CD4-positive, alpha-beta T cell treated with Interleukin-6 for 4 hours (primary cell): ENCODE data around the gene SLC46A2.

Experiments used
- DNase-seq: peaks from one replicate; pipeline ENCODE4 v3.0.0-alpha.2; 2020; ENCODE audit warnings: mixed read lengths

SLC46A2 gene, protein sequence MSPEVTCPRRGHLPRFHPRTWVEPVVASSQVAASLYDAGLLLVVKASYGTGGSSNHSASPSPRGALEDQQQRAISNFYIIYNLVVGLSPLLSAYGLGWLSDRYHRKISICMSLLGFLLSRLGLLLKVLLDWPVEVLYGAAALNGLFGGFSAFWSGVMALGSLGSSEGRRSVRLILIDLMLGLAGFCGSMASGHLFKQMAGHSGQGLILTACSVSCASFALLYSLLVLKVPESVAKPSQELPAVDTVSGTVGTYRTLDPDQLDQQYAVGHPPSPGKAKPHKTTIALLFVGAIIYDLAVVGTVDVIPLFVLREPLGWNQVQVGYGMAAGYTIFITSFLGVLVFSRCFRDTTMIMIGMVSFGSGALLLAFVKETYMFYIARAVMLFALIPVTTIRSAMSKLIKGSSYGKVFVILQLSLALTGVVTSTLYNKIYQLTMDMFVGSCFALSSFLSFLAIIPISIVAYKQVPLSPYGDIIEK

DNA sequence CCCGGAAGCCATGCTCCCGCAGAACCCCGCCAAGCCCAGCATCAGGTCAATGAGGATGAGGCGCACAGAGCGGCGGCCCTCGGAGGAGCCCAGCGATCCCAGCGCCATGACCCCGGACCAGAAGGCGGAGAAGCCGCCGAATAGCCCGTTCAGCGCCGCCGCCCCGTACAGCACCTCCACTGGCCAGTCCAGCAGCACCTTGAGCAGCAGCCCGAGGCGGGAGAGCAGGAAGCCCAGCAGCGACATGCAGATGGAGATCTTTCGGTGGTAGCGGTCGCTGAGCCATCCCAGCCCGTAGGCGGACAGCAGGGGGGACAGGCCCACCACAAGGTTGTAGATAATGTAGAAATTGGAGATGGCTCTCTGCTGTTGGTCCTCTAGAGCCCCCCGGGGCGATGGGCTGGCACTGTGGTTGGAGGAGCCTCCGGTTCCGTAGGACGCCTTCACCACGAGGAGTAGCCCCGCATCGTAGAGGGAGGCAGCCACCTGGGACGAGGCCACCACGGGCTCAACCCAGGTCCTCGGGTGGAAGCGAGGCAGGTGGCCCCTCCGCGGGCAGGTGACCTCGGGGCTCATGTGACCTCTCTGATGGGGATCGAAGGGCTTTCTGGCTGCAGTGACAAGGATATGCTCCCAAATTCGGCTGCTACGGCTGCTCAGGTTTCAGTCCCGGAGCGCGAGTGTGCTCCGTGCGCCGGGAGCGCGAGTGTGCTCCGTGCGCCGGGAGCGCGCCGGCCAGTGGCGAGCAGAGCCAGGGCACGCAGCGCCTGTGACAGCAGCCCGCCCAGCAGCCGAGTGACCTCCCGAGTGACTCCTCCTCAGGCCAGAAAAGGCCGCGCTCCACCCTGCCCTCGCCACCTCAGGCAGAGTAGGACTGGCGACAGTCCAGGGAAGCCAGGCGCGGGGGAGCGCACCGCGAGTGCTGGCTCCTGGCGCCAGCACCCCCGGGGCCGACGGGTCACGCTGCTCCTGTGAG lies at the start of gene SLC46A2:
TSS of gene SLC46A2 (minus strand) at position 771 of the 976 bp plus-strand sequence. CDS start at position 576, 195 bp downstream.
- no peak for DNase-seq

DNA sequence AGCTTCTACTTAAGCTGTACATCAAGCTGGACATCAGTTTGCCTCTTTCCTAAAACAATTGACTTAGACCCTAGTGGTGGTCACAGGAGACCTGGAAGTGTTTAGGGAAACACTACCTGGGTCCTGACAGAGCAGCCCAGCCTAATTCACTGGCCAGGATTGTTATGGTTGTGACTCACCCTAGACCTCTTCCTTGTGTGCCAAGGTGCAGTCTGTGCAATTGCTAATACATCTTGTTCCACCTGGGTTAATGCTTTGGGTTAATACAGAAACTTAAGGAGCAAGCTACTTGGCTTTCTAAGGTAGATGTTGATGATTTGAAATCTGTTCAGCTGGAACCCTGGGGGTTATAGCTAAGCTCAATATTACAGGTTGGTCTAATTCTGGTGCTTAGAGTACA lies 48.7 kb upstream of the SLC46A2 start:
- no peak for DNase-seq

DNA sequence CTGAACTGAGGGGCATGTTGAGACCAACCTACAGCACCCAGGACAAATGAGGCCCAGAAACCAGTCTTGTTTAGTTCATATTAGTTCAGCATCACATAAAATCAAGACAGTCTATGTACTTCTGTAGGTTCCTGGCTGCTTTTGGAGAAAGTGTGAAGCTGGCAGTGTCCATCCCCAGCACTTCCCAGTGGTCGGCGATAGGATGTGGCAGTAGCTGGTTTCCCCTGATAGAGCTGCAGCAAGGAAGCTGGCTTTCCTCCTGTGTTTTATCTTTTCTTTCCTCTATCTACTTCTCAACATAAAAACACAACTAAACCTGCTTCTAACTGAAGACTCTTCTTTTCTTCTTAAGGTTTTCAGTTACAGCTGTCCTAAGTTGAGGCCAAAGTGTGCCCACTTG lies 43.0 kb upstream of the SLC46A2 start:
- no peak for DNase-seq

DNA sequence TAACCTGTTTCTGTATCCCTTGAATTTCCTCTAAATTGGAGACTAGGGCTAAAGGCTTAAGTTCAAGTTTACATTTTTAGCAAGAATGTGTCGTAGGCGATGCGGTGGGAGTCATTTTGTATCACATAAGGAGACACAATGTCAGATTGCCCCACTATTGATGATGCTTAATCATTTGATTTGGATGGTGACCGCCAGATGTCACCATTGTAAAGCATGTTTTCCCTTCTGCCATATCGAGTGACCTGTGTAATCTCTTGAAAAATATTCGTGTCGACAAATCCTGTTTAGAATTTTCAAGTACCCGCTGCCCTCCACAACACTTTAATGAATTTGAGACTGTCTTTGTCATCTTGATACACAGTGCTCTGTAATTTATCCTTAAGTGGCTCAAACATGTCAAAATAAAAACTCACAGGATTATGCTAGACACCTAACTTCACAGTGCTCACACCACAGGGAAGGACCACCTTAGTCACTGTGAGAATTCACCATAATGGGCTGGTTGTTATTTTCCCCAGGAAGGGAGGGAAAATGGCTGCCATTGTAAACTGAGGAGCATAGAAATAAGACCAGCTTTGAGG lies 34.5 kb upstream of the SLC46A2 start:
- DNase-seq = no peak

DNA sequence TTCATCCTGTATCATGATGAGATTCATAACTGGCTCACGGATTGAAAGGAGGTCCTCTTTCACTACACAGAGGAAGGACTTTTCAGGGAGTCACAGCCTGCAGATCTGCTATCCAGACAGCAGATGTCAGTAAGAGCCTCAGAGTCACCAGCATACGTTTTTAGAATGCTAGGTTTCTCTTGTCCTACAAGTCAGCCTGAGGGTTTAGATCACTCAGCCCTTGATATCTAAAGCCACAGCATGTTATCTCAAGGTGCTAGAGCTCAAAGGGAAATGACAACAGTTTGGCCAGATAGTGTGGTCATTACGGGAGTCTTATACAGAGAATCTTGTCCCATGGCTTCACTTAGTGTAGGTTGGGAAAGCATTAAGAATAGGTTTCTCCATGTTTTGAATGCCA lies 30.9 kb upstream of the SLC46A2 start:
- no peak for DNase-seq

DNA sequence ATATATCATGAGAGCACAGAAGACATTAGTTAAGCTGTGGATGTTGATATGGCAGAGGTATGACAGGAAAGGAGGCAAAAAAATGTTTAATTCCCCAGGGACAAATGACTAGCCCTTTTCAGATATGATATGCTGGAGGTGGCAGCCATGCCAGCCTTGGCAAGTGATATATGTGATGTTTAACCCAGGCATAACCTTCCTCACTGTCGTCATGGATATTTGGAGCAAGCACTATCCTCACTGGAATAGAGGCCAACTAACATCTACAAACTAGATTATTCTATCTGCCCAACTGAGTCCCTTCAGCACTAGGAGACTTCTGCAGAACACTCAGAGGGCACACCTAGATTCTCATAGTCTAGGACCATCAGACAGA lies 27.3 kb upstream of the SLC46A2 start:
- no peak for DNase-seq

DNA sequence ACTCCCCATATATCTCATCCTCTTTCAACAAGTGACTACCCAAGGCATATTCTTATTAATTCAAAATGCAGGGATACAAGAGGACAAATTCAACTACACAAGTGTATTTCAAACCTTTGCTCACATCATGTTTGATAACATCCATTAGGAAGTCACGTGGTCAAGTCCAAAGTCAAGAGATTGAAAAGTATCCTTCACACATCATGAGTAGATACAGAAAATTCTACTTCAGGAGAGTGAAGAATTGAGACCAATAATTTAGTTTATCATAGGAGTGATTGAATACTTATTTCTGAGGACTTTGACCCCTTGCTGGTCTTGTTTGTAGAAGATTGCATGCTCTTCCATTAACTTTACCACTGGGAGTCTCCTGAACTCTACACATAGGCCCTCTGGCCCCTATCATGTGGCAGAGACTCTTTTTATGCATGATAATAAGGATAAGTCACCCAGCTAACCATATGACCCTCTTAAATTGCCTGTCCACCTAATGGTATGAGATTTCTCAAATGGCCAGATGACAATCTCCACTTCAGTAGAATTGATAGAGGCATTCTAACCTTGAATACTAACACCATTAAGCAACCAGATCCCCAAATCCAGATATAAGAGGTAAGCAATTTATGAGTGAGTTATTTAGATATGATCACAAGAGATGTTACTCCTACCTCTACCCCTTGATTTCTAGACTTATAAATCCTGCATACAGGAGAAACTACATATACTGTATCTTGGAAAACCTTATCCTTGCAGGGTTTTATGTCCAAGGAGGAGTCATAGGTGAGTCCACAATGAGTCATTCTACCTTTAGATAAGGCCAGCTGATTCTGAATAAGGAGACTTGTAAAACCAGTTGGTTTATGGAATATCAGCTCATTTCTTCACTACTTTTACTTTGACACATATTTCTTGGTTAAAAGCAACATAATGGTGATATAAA lies 26.6 kb upstream of the SLC46A2 start:
- no peak for DNase-seq

DNA sequence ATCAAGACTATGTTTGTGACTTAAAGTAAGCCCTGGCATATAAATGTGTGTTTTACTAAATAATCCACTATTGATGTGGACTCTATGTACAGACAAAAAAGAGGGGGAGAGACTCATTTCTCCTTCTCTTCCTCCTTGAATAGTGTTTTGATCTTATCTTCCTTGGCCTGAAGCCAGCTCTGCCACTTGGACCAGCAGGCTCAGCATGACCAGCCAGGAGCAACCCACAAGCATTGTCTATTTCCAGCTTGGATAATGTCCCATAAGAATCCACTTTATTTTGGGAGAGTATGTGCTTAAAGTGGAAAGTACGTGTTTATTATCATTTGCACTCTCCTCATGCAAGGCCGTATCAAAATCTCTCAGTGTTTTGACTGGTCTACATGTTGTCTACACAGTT lies 23.8 kb upstream of the SLC46A2 start:
- DNase-seq = no peak

DNA sequence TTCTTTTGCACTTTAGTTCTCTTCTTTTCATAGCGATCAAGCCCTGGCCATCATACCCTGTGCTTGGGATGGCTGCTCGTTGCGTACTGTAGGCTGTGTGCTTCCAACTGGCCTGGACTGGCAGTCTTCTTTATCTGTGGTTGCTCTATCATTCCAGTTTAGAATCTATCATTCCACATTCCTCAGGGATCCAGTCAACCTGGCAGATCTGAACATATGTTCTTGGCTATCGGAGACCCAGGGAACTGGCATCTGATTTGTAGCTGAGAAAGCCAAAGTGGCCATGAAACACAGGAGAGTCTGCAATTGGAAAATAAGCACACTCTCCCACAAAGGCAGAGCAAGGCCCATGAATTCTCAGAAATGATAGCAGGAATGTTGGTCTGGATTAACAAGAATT lies 22.6 kb upstream of the SLC46A2 start:
- no peak for DNase-seq

DNA sequence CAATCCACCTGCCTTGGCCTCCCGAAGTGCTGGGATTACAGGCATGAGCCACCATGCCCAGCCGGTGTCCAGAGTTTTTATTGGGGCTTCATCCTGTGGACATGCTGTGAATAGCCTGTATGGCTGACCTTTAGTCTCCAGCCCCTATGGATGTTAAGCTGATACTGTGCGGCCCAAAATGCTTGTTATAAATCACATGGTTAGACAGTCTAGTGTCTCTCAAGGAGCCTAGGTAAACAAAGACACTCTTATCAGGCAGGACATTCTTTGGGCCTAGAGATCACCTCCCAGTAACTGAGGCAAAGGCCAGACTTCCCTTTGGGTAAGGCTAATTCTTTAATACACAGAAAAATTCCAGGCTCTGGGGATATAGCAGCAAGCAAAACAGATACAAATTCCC lies 22.0 kb upstream of the SLC46A2 start:
- DNase-seq = no peak

DNA sequence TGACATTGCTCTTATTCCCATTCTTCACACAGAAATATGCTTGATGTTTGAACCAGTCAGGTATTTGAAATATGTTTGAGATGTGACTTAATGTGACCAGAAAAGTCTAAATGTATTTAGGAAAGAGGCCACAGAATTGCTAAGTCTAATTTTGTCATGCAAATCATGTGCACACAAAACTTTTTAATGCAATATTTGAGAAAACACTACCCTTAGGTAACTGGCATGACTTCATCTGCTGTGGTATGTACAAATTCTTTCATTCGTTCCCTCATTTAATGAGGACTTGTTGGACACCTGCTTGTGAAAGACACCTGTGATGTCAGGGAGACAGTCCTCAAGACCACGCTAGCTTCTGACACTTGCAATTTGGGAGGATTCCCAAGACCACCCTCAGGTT lies 21.1 kb upstream of the SLC46A2 start:
- no peak for DNase-seq

DNA sequence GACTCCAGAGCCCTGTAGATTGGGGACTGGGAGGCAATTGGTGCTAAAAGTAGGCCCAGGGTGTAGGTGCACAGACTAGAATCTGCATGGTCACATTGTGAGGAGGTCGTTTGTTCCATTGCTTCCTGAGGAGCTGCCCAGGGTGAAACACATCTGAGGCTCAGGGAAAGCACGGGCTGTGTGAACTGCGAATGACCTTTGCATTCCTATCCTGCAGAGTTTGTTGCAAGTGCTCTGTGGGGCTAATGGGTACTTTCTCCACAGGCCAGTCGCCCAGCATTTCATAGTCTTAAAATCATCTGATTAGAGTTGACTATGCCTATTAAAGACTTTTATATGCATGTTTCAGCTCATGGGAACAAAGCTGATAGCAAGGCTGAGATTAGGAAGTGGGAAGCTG lies 14.4 kb upstream of the SLC46A2 start:
- DNase-seq = no peak

DNA sequence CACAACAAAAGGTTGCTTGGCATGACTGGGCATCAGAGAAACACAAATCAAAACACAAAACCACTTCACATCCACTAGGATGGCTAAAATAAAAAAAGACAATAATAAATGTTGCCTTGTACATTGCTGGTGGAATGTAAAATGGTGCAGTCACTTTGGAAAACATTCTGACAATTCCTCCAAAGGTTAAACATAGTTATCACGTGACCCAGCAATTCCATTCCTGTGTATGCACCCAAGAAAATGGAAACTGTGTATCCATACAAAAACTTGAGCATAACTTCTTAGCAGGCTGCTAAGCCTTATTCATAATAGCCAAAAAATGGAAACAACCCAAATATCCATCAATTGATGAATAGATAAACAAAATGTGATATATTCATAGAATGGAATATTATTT lies 10.2 kb upstream of the SLC46A2 start:
- DNase-seq = no peak

DNA sequence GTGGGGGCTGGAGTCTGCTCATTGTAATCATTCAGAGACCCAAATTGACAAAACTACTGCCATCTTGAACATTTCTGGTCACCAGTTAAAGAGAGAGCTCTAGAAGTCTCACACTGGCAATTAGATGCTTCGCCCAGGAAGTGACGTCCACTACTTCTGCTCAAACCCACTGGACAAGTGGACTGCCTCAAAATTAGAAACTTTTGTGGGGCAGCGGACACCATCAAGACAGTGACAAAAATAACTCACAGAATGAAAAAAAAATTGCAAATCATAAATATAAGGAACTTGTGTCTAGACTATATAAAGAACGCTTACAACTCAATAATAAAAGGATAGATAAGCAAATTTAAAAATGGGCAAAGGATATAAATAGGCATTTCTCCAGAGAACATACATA lies 9.8 kb upstream of the SLC46A2 start:
- no peak for DNase-seq

DNA sequence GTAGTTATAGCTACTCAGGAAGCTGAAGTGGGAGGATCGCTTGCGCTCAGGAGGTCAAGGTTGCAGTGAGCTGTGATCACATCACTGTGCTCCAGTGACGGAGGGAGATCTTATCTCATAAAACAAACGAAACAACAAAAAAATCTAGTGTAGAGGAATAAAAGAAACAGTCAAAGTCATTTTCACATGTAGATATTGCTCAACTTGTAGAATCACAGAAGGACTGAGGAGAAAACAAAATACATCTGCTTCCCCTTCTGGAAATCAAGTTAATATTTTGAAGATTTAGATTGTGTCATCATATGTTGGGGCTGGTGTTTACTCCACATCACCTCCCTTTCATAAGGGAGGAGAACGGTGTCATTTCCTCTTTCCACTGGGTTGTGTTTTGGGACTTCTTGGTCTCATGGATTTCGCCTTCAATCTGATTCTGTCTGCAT lies 8.2 kb upstream of the SLC46A2 start:
- DNase-seq = no peak

DNA sequence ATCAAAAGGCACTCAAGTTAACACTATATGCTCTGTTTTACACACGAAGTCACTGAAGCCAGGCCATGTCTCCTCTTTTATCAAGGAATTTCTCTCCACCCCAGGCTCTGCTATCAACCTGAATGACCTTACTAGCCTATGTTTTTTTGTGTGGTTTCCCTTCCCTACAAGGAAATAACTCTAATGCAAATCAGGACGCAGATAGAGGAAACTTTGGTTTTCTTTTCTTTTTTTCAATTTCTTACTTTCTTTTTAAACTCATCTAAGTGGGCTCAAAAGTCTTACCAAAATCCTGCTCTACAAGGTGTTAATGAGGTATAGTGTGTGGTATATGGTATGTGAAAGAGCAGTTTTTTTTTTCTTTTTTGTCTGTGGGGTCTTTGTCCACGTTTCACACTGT lies 5.5 kb upstream of the SLC46A2 start:
- DNase-seq = no peak

DNA sequence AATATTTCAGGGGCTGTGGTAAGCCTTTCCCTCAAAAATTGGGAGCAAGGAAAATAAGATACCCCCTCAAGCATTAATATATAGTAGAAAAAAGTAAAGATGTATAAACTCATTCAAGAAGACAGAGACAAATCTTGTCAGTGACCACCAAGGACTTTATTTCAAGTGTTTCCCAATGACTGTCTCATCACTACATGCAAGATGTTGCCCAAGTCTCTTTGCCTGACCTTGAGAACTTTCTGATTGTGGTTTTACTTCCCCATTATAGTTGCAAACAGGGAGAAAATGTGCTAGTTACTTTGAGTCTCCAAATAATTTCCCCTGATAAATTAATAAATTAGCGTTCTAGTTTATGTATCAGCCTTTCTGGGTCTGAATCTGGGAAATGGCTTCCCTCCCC lies 4.0 kb upstream of the SLC46A2 start:
- no peak for DNase-seq

DNA sequence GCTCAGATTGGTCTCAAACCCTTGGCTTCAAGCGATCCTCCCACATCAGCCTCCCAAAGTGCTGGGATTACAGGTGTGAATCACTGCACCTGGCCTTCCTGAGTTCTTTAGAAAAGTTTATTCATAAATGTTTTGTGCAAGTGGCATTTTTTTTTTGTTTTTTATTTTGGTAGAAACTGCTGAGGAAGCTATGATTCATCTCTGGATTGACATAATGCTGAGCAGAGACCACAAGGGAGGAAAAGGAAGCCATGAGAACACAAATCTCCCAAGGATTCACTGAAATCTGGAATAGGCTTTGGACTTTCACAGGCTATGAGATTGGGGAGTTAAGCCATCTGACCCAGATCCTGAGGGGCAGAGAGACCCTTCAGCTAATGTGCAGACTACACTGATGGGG lies 3.4 kb upstream of the SLC46A2 start:
- no peak for DNase-seq

DNA sequence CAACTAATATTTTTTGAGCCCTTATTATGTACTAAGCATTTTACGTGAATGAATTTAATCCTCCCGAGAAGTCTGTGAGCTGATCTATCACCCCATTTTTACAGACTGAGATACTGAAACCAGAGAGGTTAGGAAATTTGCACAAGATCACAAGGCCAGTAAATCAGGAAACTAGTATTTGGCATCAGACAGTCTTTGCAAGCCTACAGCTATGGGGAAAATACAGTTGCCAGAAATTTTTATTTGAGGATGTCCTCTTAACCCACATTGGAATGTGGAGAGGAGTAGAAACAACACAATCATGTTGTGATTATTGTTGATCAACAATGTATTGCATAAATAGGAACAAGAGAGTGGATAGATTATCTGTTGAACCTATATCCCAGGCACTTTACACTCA lies 2.3 kb upstream of the SLC46A2 start:
- no peak for DNase-seq

DNA sequence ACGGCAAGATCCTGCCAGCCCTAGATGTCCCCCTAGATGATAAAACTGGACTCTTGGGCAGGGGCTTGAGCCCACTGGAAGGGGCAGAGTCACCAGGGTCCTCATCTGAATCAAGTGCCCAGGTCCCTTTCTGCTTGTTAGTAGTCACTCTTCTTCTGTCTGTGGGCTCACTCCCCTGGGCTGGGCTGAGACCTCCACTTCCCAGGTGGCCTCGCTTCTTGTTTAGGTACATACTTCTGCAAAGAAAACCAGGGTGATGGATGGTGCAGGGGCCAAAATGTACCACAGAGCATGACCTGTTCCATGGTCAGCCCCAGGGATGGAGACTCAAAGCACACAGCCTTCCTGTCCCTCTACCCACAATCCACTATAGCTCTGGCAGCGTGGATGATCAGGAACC lies 845 bp upstream of the SLC46A2 start:
- no peak for DNase-seq

DNA sequence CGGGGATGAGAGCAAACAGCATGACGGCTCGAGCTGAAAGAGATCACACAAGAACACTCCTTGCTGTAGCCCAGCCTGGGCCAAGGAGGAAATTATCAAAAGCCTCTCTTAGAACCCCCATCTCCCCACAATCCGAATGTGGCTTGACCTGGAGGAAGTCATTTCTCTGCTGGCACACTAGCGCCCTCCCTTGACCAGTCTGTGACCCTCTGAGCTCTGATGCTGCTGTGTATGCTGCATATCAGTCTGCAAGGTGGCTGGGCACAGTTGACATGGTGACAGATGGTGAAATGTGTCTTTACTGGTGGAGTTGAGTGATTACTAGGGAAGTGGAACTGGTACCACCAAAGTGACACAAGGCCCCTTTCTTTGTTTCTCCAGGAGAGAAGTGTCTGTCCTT lies 3.3 kb downstream of the SLC46A2 start:
- DNase-seq = no peak

DNA sequence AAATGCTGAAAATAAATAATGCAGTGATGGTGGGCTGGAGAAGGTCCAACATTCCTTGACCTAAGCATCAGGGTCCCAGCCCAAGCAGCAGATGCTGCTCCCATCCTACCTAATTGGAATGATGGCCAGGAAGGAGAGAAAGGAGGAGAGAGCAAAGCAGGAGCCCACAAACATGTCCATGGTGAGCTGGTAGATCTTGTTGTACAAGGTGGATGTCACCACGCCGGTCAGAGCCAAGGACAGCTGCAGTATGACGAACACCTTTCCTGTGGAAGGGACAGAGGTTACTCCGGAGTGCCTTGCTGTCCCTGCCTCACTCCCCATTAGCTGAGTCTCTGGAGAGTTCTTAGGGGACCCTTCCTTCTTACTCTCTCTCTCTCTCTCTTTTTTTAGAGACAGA lies 4.3 kb downstream of the SLC46A2 start:
- DNase-seq = no peak
